HepG2 (cell line): ENCODE measurements around the gene SLC38A2. TPM values are rescaled to one million over a fixed set of nuclear protein-coding genes. Genes with fewer than 3 reads are reported as not detected.
A peak's percentile ranks its signal among the peaks of the same experiment; 100 is the strongest.

Source experiments
- AHDC1 ChIP-seq: sonication (generic); formaldehyde crosslinking; IDR thresholded peaks from 2 replicates; pipeline ENCODE4 v1.5.1; 2020; ENCODE audit warnings: mild to moderate bottlenecking, missing genetic modification reagents, borderline replicate concordance
- AKAP8 ChIP-seq: sonication (generic); formaldehyde crosslinking; IDR thresholded peaks from 2 replicates; pipeline ENCODE4 v1.5.1; 2020; ENCODE audit warnings: mild to moderate bottlenecking, missing genetic modification reagents
- ARID5B ChIP-seq: IDR thresholded peaks from 2 replicates; pipeline ENCODE4 v1.4.0; 2020; ENCODE audit warnings: mild to moderate bottlenecking, missing genetic modification reagents
- ATF4 ChIP-seq, 2 experiments: fragments of 450-650 bp in 1 of 2; sonication (generic) in 1 of 2; formaldehyde crosslinking; IDR thresholded peaks; 2 replicates each; pipeline versions ENCODE4 v1.5.0 to v1.8.0; 2020 to 2022; ENCODE audit warnings: mild to moderate bottlenecking in 1 of 2, missing genetic modification reagents in 1 of 2
- FOXM1 ChIP-seq: sonication (generic); formaldehyde crosslinking; IDR thresholded peaks from 2 replicates; pipeline ENCODE4 v1.5.0; 2020; ENCODE audit warnings: missing genetic modification reagents
- HNF4G ChIP-seq, 2 experiments: sonication (generic) in 1 of 2; formaldehyde crosslinking in 1 of 2; IDR thresholded peaks; 2 replicates each; pipeline versions ENCODE4 v1.4.0 to v1.6.1; 2011 to 2020; ENCODE audit warnings: borderline replicate concordance in 2 of 2, low read depth in 2 of 2, mild to moderate bottlenecking in 2 of 2, low read length in 1 of 2, missing genetic modification reagents in 1 of 2, moderate library complexity in 1 of 2
- HNRNPLL ChIP-seq: fragments of 200-400 bp; formaldehyde crosslinking; IDR thresholded peaks from 2 replicates; pipeline ENCODE4 v1.6.1; 2017; ENCODE audit warnings: mild to moderate bottlenecking, low read depth, low read length; ENCODE audit not compliant: poor library complexity, severe bottlenecking
- IKZF5 ChIP-seq: IDR thresholded peaks from 2 replicates; pipeline ENCODE4 v1.6.1; 2018; ENCODE audit warnings: missing genetic modification reagents, mild to moderate bottlenecking, missing compliant biosample characterization
- MED1 ChIP-seq: sonication (generic); formaldehyde crosslinking; IDR thresholded peaks from 2 replicates; pipeline ENCODE4 v1.4.0; 2020; ENCODE audit warnings: missing genetic modification reagents
- NFYC ChIP-seq: IDR thresholded peaks from 2 replicates; pipeline ENCODE4 v1.6.1; 2016; ENCODE audit warnings: missing genetic modification reagents, missing compliant biosample characterization
- TARDBP ChIP-seq: sonication (generic); formaldehyde crosslinking; IDR thresholded peaks from 2 replicates; pipeline ENCODE4 v1.8.0; 2022; ENCODE audit warnings: mild to moderate bottlenecking, missing genetic modification reagents
- TEAD2 ChIP-seq: sonication (generic); formaldehyde crosslinking; IDR thresholded peaks from 2 replicates; pipeline ENCODE4 v1.9.0; 2021; ENCODE audit warnings: missing genetic modification reagents
- ZFP1 ChIP-seq: IDR thresholded peaks from 2 replicates; pipeline ENCODE4 v1.6.1; 2016
- ZNF263 ChIP-seq: sonication (generic); formaldehyde crosslinking; IDR thresholded peaks from 2 replicates; pipeline ENCODE4 v1.4.0; 2020; ENCODE audit warnings: missing genetic modification reagents
- ZNF468 ChIP-seq: sonication (generic); formaldehyde crosslinking; IDR thresholded peaks from 2 replicates; pipeline ENCODE4 v1.8.0; 2022; ENCODE audit warnings: mild to moderate bottlenecking, moderate library complexity, missing genetic modification reagents
- ZNF784 ChIP-seq: sonication (generic); formaldehyde crosslinking; IDR thresholded peaks from 2 replicates; pipeline ENCODE4 v1.5.1; 2020; ENCODE audit warnings: missing genetic modification reagents, mild to moderate bottlenecking, borderline replicate concordance
- ZNF879 ChIP-seq: sonication (generic); formaldehyde crosslinking; IDR thresholded peaks from 2 replicates; pipeline ENCODE4 v1.8.1; 2023; ENCODE audit warnings: missing genetic modification reagents
- polyA plus RNA-seq, 8 experiments: library from polyadenylated mRNA; depleted of rRNA in 3 of 8; stranded (reverse) in 7 of 8; unstranded in 1 of 8; fragments of >200 nt; fragmentation: Illumina TruSeq in 4 of 8; extraction: Trizol in 4 of 8; gene quantifications; 2 replicates each; pipeline versions ENCODE4 v1.2.1 to v1.2.3, GENCODE V29; 2011 to 2016; ENCODE audit warnings: low read depth in 4 of 8, missing spikeins in 1 of 8, mixed read lengths in 1 of 8; ENCODE audit not compliant: insufficient read depth in 1 of 8
- total RNA-seq, 5 experiments: library from RNA; depleted of rRNA; stranded (reverse); fragments of >200 nt; fragmentation: Illumina TruSeq; extraction: Trizol; gene quantifications; 2 replicates each; pipeline ENCODE4 v1.2.3, GENCODE V29; 2016; ENCODE audit warnings: low read depth in 1 of 5

SLC38A2 gene
- total and polyA plus RNA-seq, 2 of the 13 experiments (the other 11 are each of a cell fraction or from before 2014, with no cell fraction given): 368 to 880 TPM

- TF ChIP-seq AHDC1 (no peak), MED1 (CRISPR knock-in tag) (no peak; the same call in none of the 2 replicates), TARDBP (CRISPR knock-in tag) (no peak), ATF4 (CRISPR knock-in tag; IDR thresholded peaks at IDR 0.05) (no peak), NFYC (no peak), TEAD2 (CRISPR knock-in tag) (no peak), HNRNPLL (no peak), ZFP1 (CRISPR knock-in tag) (no peak), AKAP8 (CRISPR knock-in tag) (no peak), ZNF879 (CRISPR knock-in tag) (no peak), ZNF263 (CRISPR knock-in tag) (no peak), ARID5B (CRISPR knock-in tag) (peak; percentile 62), IKZF5 (CRISPR knock-in tag) (peak; percentile 58; the same call in 1 of the 2 replicates), ZNF784 (CRISPR knock-in tag) (no peak), FOXM1 (CRISPR knock-in tag) (no peak), HNF4G (IDR thresholded peaks at IDR 0.05; ENCODE audit: borderline replicate concordance, low read depth, low read length) (no peak), HNF4G (CRISPR knock-in tag; IDR thresholded peaks at IDR 0.05; ENCODE audit: borderline replicate concordance, low read depth) (no peak), ZNF468 (CRISPR knock-in tag) (no peak)
Measured at GRCh38 chr12:46390881-46391280, 18.3 kb upstream of the SLC38A2 start (continued).
